Effector memory CD8-positive, alpha-beta T cell (primary cell): ENCODE results near the gene PRMT7.

ENCODE experiments used
- ATAC-seq: fragments of 150-1000 bp; cut with Tn5 transposase; replicated peaks from 2 replicates; pipeline ENCODE4 v1.10.0; 2021; ENCODE audit warnings: mild to moderate bottlenecking, moderate library complexity
- DNase-seq, 3 experiments: peaks; one replicate each; pipeline ENCODE4 v3.0.0; 2021
- H3K27ac Mint-ChIP-seq, 2 donors: one replicate each; pipeline ENCODE4 v1.8.0; 2022; ENCODE audit warnings: mild to moderate bottlenecking in 2 of 2, mixed read lengths in 2 of 2, moderate library complexity in 2 of 2
- H3K27me3 Mint-ChIP-seq, 2 donors: one replicate each; pipeline ENCODE4 v1.8.0; 2022; ENCODE audit warnings: mixed read lengths in 2 of 2
- H3K36me3 Mint-ChIP-seq: one replicate; pipeline ENCODE4 v1.8.0; 2022; ENCODE audit warnings: mild to moderate bottlenecking, moderate library complexity, mixed read lengths; ENCODE audit not compliant: insufficient read depth
- H3K4me1 Mint-ChIP-seq, 2 donors: one replicate each; pipeline ENCODE4 v1.8.0; 2022; ENCODE audit warnings: low read depth in 2 of 2, mixed read lengths in 2 of 2
- H3K4me3 Mint-ChIP-seq, 2 donors: one replicate each; pipeline ENCODE4 v1.8.0; 2022; ENCODE audit warnings: mild to moderate bottlenecking in 2 of 2, mixed read lengths in 2 of 2, moderate library complexity in 2 of 2
- H3K9me3 Mint-ChIP-seq, 2 donors: one replicate each; pipeline ENCODE4 v1.8.0; 2022; ENCODE audit warnings: mixed read lengths in 2 of 2

PRMT7 gene

DNA sequence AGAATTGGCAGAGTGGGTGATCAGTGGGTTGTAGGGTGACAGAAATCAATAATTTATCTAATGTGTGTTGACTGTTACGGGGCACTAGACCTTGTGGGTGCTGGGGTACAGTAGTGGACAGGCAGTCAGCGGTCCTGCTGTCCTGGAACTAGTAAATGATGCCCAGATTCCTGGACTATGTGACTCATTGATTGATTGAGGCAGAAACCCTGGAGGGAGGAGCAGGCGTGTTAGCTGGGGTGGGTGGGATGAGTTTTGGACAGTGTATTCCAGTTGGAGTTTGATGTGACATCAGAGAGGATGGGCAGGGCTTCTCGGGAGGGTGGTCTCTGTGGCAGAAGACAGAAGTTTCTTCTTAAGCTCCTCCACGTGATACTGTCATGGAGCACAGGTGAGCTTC, 24.4 kb downstream of the PRMT7 start:
- H3K36me3 Mint-ChIP-seq, result peaks cover 49% of the 10 kb centered on the region
- H3K27me3 Mint-ChIP-seq, result no peaks in the 10 kb centered on the region
- H3K4me3 Mint-ChIP-seq, result no peak overlapping the region
- ATAC-seq, result no peak
- DNase-seq, result no peak
- no peaks in the 10 kb centered on the region for H3K9me3 Mint-ChIP-seq
- peaks cover 3 to 7% of the 10 kb centered on the region in 2 donors for H3K4me1 Mint-ChIP-seq
- peak overlapping the region in 1 of 2 donors; percentile 80 for H3K27ac Mint-ChIP-seq

DNA sequence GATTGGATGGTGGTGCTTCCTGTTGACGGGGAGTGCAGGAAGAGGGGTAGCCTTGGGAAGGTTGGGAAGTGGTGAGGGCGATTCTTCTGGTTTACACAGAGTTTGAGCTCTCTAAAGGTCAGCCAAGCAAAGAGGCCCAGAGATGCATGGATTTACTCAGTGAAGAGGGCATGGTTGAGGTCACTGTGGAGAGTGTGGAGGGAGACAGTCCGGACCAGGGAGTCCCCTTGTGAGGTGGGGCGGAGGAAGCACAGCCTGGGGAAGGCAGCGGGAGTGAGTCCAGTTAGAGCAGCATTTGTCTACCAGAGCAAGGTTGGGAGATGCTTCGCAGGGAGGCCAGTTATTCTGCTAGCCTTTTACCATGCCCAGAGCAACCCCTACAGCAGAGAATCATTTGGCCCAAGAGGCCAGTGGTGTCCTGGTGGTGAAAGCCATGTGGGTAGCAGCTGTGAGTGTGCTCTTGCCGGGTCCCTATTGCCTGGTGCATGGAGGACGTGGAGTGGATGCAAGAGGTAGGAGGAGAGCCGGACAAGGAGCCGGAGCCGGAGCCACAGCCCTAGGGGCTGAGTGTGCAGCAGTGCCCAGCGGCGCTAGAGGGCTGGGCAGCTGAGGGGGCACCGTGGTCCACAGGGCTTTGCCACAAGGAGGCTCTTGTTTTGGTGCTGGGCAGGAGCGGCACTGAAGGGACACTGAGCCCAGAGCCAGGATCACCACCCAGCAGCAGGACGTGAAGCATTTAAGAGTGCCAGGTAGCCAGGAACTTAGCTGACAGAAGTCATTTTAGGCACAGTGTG, 27.7 kb downstream of the PRMT7 start:
- Mint-ChIP-seq H3K9me3 (no peaks in the 10 kb centered on the region), H3K27me3 (no peaks in the 10 kb centered on the region), H3K36me3 (peaks cover 63% of the 10 kb centered on the region), H3K4me3 (no peak overlapping the region), H3K27ac (peak overlapping the region in 1 of 2 donors; percentile 67), H3K4me1 (peaks cover 3 to 4% of the 10 kb centered on the region in 2 donors)
- ATAC-seq (no peak), DNase-seq (no peak)

DNA sequence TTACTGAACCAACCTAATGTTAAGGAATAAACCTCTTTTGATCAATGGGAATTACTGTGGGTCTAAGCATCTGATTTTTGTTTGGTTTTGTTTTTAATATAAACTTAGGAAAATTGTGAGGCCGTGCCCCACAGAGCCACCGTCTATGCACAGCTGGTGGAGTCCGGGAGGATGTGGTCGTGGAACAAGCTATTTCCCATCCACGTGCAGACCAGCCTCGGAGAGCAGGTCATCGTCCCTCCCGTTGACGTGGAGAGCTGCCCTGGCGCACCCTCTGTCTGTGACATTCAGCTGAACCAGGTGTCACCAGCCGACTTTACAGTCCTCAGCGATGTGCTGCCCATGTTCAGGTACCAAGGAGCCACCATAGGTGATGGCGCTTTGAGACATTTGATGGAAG, 28.4 kb downstream of the PRMT7 start:
- no peak overlapping the region for H3K27ac Mint-ChIP-seq
- H3K4me3 Mint-ChIP-seq, result no peak overlapping the region
- H3K36me3 Mint-ChIP-seq, result peaks cover 65% of the 10 kb centered on the region
- H3K4me1 Mint-ChIP-seq, result peaks cover 3% of the 10 kb centered on the region in 2 donors
- ATAC-seq (no peak), DNase-seq (no peak)
- no peaks in the 10 kb centered on the region for H3K27me3 Mint-ChIP-seq
- H3K9me3 Mint-ChIP-seq, result no peaks in the 10 kb centered on the region

DNA sequence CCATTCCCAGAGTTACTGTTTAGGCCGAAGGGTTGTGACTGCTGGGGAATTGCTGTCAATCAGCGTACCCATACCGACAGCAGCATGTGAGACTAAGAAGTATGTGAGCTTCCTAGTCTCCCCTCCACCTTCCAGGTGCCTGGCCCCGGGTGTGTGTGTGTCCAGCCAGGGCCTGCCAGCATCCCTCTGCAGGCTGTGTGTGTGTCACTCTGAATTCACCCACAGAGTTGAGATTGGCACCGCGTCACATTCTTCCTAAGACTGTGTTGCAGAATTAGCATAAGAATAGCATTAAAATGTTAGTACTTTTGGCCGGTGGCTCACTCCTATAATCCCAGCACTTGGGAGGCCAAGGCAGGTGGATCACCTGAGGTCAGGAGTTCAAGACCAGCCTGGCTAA, 31.8 kb downstream of the PRMT7 start:
- ATAC-seq (no peak), DNase-seq (no peak)
- peaks cover 82% of the 10 kb centered on the region for H3K36me3 Mint-ChIP-seq
- no peak overlapping the region for H3K4me3 Mint-ChIP-seq
- H3K27me3 Mint-ChIP-seq, result no peaks in the 10 kb centered on the region
- H3K9me3 Mint-ChIP-seq, result no peaks in the 10 kb centered on the region
- H3K27ac Mint-ChIP-seq, result no peak overlapping the region
- H3K4me1 Mint-ChIP-seq, result peaks cover 2 to 10% of the 10 kb centered on the region in 2 donors

- H3K36me3 Mint-ChIP-seq, result peaks cover 82% of the 10 kb centered on the region
- H3K27ac Mint-ChIP-seq, result no peak overlapping the region
- no peaks in the 10 kb centered on the region for H3K9me3 Mint-ChIP-seq
- ATAC-seq (no peak), DNase-seq (no peak)
- H3K27me3 Mint-ChIP-seq, result no peaks in the 10 kb centered on the region
- H3K4me3 Mint-ChIP-seq, result no peak overlapping the region
- H3K4me1 Mint-ChIP-seq, result peaks cover 2 to 8% of the 10 kb centered on the region in 2 donors
Observed at GRCh38 chr16:68343137-68343536, 32.3 kb downstream of the PRMT7 start.

- Mint-ChIP-seq H3K9me3 (no peaks in the 10 kb centered on the region), H3K36me3 (peaks cover 82% of the 10 kb centered on the region), H3K27ac (no peak overlapping the region), H3K4me3 (no peak overlapping the region), H3K27me3 (no peaks in the 10 kb centered on the region), H3K4me1 (peaks cover 2 to 8% of the 10 kb centered on the region in 2 donors)
- DNase-seq, result no peak
- no peak for ATAC-seq
Observed at GRCh38 chr16:68344252-68344651, 33.4 kb downstream of the PRMT7 start.

GRCh38 chr16:68345351-68345810, 34.6 kb downstream of the PRMT7 start:
- Mint-ChIP-seq H3K27ac (peak overlapping the region in 1 of 2 donors; percentile 26), H3K9me3 (no peaks in the 10 kb centered on the region), H3K4me1 (peaks cover 2 to 8% of the 10 kb centered on the region in 2 donors), H3K4me3 (no peak overlapping the region), H3K36me3 (peaks cover 77% of the 10 kb centered on the region), H3K27me3 (no peaks in the 10 kb centered on the region)
- DNase-seq (no peak), ATAC-seq (peak; percentile 42)

- H3K27ac Mint-ChIP-seq, result peak overlapping the region in 1 of 2 donors; percentile 26
- H3K4me3 Mint-ChIP-seq, result no peak overlapping the region
- peaks cover 2 to 8% of the 10 kb centered on the region in 2 donors for H3K4me1 Mint-ChIP-seq
- no peaks in the 10 kb centered on the region for H3K27me3 Mint-ChIP-seq
- ATAC-seq (no peak), DNase-seq (no peak)
- H3K36me3 Mint-ChIP-seq, result peaks cover 71% of the 10 kb centered on the region
- no peaks in the 10 kb centered on the region for H3K9me3 Mint-ChIP-seq
Observed at GRCh38 chr16:68345958-68346635, 35.3 kb downstream of the PRMT7 start.

GRCh38 chr16:68346892-68347480, 36.2 kb downstream of the PRMT7 start:
- DNase-seq (no peak), ATAC-seq (no peak)
- Mint-ChIP-seq H3K4me1 (peaks cover 2 to 8% of the 10 kb centered on the region in 2 donors), H3K27ac (peak overlapping the region in 1 of 2 donors; percentile 22), H3K9me3 (no peaks in the 10 kb centered on the region), H3K4me3 (no peak overlapping the region), H3K27me3 (no peaks in the 10 kb centered on the region), H3K36me3 (peaks cover 72% of the 10 kb centered on the region)

DNA sequence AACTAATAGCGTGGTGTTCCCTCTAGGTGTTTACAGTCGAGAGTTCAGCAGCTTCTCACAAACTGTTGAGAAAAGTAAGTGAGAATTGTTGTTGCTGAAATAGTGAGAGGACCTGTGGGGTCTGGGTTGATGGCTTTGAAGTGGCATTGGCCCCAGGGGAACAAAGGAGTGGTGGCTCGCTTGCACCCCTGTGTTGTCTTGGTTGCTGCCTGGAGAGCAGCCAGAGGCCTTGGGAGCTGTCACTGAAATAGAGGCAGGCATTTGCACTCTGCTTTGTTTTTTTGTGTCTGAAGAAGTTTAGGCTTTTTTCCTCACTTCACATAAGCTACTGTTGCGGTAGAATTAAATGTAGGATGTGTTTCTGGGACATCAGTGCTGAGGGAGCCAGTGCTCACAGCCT, 36.8 kb downstream of the PRMT7 start:
- ATAC-seq (no peak), DNase-seq (no peak)
- H3K9me3 Mint-ChIP-seq, result no peaks in the 10 kb centered on the region
- H3K27ac Mint-ChIP-seq, result peak overlapping the region in 1 of 2 donors; percentile 22
- H3K4me1 Mint-ChIP-seq, result peaks cover 2 to 8% of the 10 kb centered on the region in 2 donors
- H3K4me3 Mint-ChIP-seq, result no peak overlapping the region
- peaks cover 72% of the 10 kb centered on the region for H3K36me3 Mint-ChIP-seq
- H3K27me3 Mint-ChIP-seq, result no peaks in the 10 kb centered on the region

- no peak overlapping the region for H3K4me3 Mint-ChIP-seq
Observed at GRCh38 chr16:68348639-68349445, 38.0 kb downstream of the PRMT7 start.

DNA sequence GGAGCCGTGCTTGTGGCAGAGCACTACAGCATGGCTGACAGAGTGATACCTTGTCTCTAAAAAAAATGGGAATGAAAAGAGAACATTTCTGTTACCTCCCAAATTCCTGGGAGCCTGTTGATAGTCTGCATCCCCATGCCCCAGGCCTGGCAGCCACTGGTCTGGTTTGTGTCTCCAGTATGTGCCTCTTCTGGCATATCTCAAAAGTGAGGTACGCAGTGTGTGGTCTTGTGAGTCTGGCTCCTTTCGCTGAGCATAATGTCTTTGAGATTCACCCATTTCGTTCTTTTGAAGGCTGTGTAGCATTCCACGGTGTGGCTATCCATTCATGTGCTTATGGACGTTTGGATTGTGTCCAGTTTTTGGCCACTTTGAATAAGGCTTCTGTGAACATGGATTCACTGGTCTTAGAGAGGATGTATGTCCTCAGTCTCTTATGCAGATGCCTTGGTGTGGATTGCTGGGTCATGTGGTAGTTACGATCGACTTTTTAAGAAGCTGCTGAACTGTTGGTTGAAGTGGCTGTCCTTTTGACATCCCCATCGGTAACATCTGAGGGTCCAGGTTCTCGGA, 39.1 kb downstream of the PRMT7 start:
- H3K27me3 Mint-ChIP-seq, result no peaks in the 10 kb centered on the region
- DNase-seq (no peak), ATAC-seq (no peak)
- peaks cover 8 to 13% of the 10 kb centered on the region in 2 donors for H3K4me1 Mint-ChIP-seq
- no peak overlapping the region for H3K27ac Mint-ChIP-seq
- peaks cover 52% of the 10 kb centered on the region for H3K36me3 Mint-ChIP-seq
- no peak overlapping the region for H3K4me3 Mint-ChIP-seq
- no peaks in the 10 kb centered on the region for H3K9me3 Mint-ChIP-seq

More at GRCh38 chr16:68348639-68349445, 38.0 kb downstream of the PRMT7 start:
- no peak for ATAC-seq
- no peaks in the 10 kb centered on the region for H3K9me3 Mint-ChIP-seq
- H3K27me3 Mint-ChIP-seq, result no peaks in the 10 kb centered on the region
- H3K27ac Mint-ChIP-seq, result no peak overlapping the region
- peaks cover 63% of the 10 kb centered on the region for H3K36me3 Mint-ChIP-seq
- peaks cover 2 to 8% of the 10 kb centered on the region in 2 donors for H3K4me1 Mint-ChIP-seq
- DNase-seq, result no peak
